Measurements from ENCODE around the gene MYH11.

- TF ChIP-seq TAF1 (IDR thresholded peaks at IDR 0.05; ENCODE audit: borderline replicate concordance, low read depth, low read length) (no peak), POLR2A (IDR thresholded peaks at IDR 0.05; ENCODE audit: low read depth, low read length) (no peak)
Observed at GRCh38 chr16:15729152-15729551, 127.7 kb downstream of the MYH11 start.
